ENCODE data around the gene KBTBD2.
"Not testable (repeated sequence)": the region's sequence is repeated elsewhere in the genome, so short reads cannot be mapped to it uniquely, and the experiment has no call there.

Gene KBTBD2

GRCh38 chr7:32891043-32891799, at the start of gene KBTBD2:
TSS of gene KBTBD2 (minus strand) at chr7:32891760. CDS start at chr7:32879604, 12,156 bp downstream.
- DNase-seq (ENCODE audit: low read depth), result peak; percentile 79

GRCh38 chr7:32941181-32941580, 49.6 kb upstream of the KBTBD2 start:
- no peak for DNase-seq (ENCODE audit: low read depth)

- peak; percentile 25 for DNase-seq (ENCODE audit: low read depth)
These were observed 46.0 kb upstream of the KBTBD2 start for GRCh38 chr7:32937344-32938174.

- no peak for DNase-seq (ENCODE audit: low read depth)
These were observed 45.1 kb upstream of the KBTBD2 start for GRCh38 chr7:32936689-32937088.

- DNase-seq (ENCODE audit: low read depth), result no peak
These were observed 44.0 kb upstream of the KBTBD2 start for GRCh38 chr7:32935558-32935957.

GRCh38 chr7:32930378-32930777, 38.8 kb upstream of the KBTBD2 start:
- no peak for DNase-seq (ENCODE audit: low read depth)

- DNase-seq (ENCODE audit: low read depth), result peak; percentile 61
These were observed 38.0 kb upstream of the KBTBD2 start for GRCh38 chr7:32929430-32930143.

- DNase-seq (ENCODE audit: low read depth), result no peak
These were observed 37.3 kb upstream of the KBTBD2 start for GRCh38 chr7:32928785-32929298.

- DNase-seq (ENCODE audit: low read depth), result peak; percentile 63
These were observed 30.3 kb upstream of the KBTBD2 start for GRCh38 chr7:32921896-32922295.

GRCh38 chr7:32916994-32917393, 25.4 kb upstream of the KBTBD2 start:
- DNase-seq (ENCODE audit: low read depth), result not testable (repeated sequence)

- DNase-seq (ENCODE audit: low read depth), result no peak
These were observed 24.4 kb upstream of the KBTBD2 start for GRCh38 chr7:32916006-32916405.

- peak; percentile 36 for DNase-seq (ENCODE audit: low read depth)
These were observed 23.5 kb upstream of the KBTBD2 start for GRCh38 chr7:32915041-32915536.

- DNase-seq (ENCODE audit: low read depth), result no peak
These were observed 22.6 kb upstream of the KBTBD2 start for GRCh38 chr7:32914184-32914583.

- DNase-seq (ENCODE audit: low read depth), result no peak
These were observed 18.6 kb upstream of the KBTBD2 start for GRCh38 chr7:32910195-32910594.

GRCh38 chr7:32905175-32905662, 13.7 kb upstream of the KBTBD2 start:
- DNase-seq (ENCODE audit: low read depth), result peak; percentile 62

GRCh38 chr7:32901629-32902028, 10.1 kb upstream of the KBTBD2 start:
- DNase-seq (ENCODE audit: low read depth), result no peak

GRCh38 chr7:32900433-32900995, 9.0 kb upstream of the KBTBD2 start:
- no peak for DNase-seq (ENCODE audit: low read depth)

- DNase-seq (ENCODE audit: low read depth), result not testable (repeated sequence)
These were observed 5.8 kb upstream of the KBTBD2 start for GRCh38 chr7:32897376-32897775.

- no peak for DNase-seq (ENCODE audit: low read depth)
These were observed 5.2 kb upstream of the KBTBD2 start for GRCh38 chr7:32896564-32897347.

GRCh38 chr7:32894171-32894570, 2.6 kb upstream of the KBTBD2 start:
- DNase-seq (ENCODE audit: low read depth), result no peak

- DNase-seq (ENCODE audit: low read depth), result no peak
These were observed 2.2 kb upstream of the KBTBD2 start for GRCh38 chr7:32893722-32894121.

Data from amniotic epithelial cell (primary cell).